Measurements from ENCODE around the gene EIF4E3.

Gene EIF4E3

DNA sequence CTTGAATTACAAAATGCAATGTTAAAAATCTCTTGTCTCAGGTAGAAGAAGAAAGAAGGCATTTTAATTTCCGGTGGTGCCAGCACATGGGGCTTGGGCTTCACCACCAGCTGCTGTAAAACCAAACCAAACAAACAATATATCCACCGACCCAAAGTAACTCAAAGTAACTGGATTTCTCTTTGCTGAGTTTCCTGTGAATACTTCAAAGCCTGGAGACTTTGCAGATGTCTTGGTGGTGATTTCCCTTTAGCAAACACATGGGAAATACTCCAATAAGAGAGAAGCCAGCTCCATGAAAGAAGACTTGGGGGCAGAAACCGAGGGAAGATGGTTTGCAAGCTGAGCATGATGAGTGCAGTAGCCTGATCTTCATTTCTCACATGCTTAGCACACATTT, 62.6 kb downstream of the EIF4E3 start:
- H3K79me2 ChIP-seq (ENCODE audit: insufficient read depth, low read length): no peaks in the 10 kb centered on the region
- no peaks in the 10 kb centered on the region for H3F3A ChIP-seq (ENCODE audit: insufficient read depth)
- no peaks in the 10 kb centered on the region for H3K9me3 ChIP-seq (ENCODE audit: insufficient read depth, low read length)
- H3K4me3 ChIP-seq (ENCODE audit: insufficient read depth, low read length, poor library complexity, severe bottlenecking): no peak overlapping the region
- H3K4me2 ChIP-seq (ENCODE audit: low read depth, low read length, poor library complexity, severe bottlenecking): no peak overlapping the region
- H3K27me3 ChIP-seq (ENCODE audit: low read length): no peaks in the 10 kb centered on the region
- H3K9me2 ChIP-seq (replicated peaks; ENCODE audit: insufficient read depth, low read length): no peaks in the 10 kb centered on the region
- no peak overlapping the region for H3K27ac ChIP-seq (ENCODE audit: low read depth, low read length)
- no peak overlapping the region for H3K9ac ChIP-seq (ENCODE audit: low read length)
- H2AFZ ChIP-seq (ENCODE audit: low read depth, low read length, severe bottlenecking): no peak overlapping the region
- TF ChIP-seq EZH2phosphoT487 (conservative IDR thresholded peaks at IDR 0.05; ENCODE audit: low read length): no peak
- TF ChIP-seq, protein P1, sequence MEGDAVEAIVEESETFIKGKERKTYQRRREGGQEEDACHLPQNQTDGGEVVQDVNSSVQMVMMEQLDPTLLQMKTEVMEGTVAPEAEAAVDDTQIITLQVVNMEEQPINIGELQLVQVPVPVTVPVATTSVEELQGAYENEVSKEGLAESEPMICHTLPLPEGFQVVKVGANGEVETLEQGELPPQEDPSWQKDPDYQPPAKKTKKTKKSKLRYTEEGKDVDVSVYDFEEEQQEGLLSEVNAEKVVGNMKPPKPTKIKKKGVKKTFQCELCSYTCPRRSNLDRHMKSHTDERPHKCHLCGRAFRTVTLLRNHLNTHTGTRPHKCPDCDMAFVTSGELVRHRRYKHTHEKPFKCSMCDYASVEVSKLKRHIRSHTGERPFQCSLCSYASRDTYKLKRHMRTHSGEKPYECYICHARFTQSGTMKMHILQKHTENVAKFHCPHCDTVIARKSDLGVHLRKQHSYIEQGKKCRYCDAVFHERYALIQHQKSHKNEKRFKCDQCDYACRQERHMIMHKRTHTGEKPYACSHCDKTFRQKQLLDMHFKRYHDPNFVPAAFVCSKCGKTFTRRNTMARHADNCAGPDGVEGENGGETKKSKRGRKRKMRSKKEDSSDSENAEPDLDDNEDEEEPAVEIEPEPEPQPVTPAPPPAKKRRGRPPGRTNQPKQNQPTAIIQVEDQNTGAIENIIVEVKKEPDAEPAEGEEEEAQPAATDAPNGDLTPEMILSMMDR (IDR thresholded peaks at IDR 0.05; ENCODE audit: insufficient read depth, low read length, poor library complexity, severe bottlenecking): no peak
- no peaks in the 10 kb centered on the region for H3K36me3 ChIP-seq (ENCODE audit: low read length)
- H4K20me1 ChIP-seq (ENCODE audit: low read depth, low read length): no peaks in the 10 kb centered on the region

DNA sequence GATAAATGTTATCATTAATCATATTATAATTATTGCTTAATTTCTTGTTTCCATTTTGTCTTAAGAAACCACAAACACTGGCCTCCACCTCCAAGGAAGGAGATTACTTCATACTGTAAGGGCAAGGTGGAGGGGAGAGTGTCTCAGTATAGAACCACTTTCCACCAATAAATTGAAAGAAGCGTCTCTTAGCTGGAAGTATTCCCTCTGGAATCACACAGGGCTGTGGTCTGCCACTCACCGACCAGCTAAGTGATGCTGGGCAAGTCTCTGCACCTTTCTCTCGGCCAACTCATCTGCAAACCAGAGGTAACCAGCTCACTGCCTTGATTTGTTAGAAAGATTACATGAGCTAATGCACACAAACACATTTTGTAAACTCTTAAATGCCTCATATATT, 63.1 kb downstream of the EIF4E3 start:
- Histone ChIP-seq H3K4me3 (ENCODE audit: insufficient read depth, low read length, poor library complexity, severe bottlenecking) (no peak overlapping the region), H3K79me2 (ENCODE audit: insufficient read depth, low read length) (no peaks in the 10 kb centered on the region), H3K9me3 (ENCODE audit: insufficient read depth, low read length) (no peaks in the 10 kb centered on the region), H3K27ac (ENCODE audit: low read depth, low read length) (no peak overlapping the region), H4K20me1 (ENCODE audit: low read depth, low read length) (no peaks in the 10 kb centered on the region), H3K9ac (ENCODE audit: low read length) (no peak overlapping the region), H3F3A (ENCODE audit: insufficient read depth) (no peaks in the 10 kb centered on the region), H3K4me2 (ENCODE audit: low read depth, low read length, poor library complexity, severe bottlenecking) (no peak overlapping the region), H3K9me2 (replicated peaks; ENCODE audit: insufficient read depth, low read length) (no peaks in the 10 kb centered on the region), H3K36me3 (ENCODE audit: low read length) (no peaks in the 10 kb centered on the region), H3K27me3 (ENCODE audit: low read length) (no peaks in the 10 kb centered on the region), H2AFZ (ENCODE audit: low read depth, low read length, severe bottlenecking) (no peak overlapping the region)
- TF ChIP-seq EZH2phosphoT487 (conservative IDR thresholded peaks at IDR 0.05; ENCODE audit: low read length): no peak
- TF ChIP-seq, protein P1 (IDR thresholded peaks at IDR 0.05; ENCODE audit: insufficient read depth, low read length, poor library complexity, severe bottlenecking): no peak

DNA sequence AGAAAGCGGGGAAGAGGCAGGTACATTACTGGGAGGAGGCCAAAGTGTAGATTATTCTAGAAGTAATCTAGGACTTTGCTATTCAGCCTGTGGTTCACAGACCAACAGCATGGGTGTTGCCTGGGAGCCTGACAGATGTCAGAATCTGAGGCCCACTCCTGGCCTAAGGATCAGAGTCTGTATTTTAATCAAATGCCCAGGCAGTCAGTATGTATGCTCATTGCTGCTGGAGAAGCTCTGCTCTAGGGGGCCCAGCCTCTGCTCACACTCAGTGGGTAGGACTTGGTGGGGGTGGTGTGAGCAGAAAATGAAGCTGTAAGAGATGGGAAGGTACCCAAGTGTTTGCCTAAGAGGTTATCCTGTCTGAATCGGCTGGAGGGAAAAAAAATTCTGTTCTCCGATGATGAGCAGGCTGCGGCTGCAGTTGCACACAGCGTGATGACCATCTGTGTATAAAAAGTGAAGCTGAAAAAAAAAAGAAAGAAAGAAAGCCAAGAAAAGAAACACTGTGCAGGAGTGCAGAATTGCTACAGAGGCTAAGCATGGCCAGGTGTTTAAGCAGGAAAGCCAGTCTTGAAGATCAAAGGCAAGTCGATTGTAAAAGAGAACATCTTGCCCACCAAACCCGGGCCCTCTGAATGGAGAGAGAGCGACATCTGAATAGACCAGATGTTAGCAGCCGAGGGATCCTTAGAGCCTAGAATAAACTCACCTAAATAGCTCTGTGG, 65.2 kb downstream of the EIF4E3 start:
- no peak overlapping the region for H2AFZ ChIP-seq (ENCODE audit: low read depth, low read length, severe bottlenecking)
- H3K9ac ChIP-seq (ENCODE audit: low read length): no peak overlapping the region
- no peak overlapping the region for H3K4me2 ChIP-seq (ENCODE audit: low read depth, low read length, poor library complexity, severe bottlenecking)
- TF ChIP-seq EZH2phosphoT487 (conservative IDR thresholded peaks at IDR 0.05; ENCODE audit: low read length): no peak
- TF ChIP-seq, protein P1 (IDR thresholded peaks at IDR 0.05; ENCODE audit: insufficient read depth, low read length, poor library complexity, severe bottlenecking): no peak
- H3K36me3 ChIP-seq (ENCODE audit: low read length): no peaks in the 10 kb centered on the region
- no peaks in the 10 kb centered on the region for H3K9me2 ChIP-seq (replicated peaks; ENCODE audit: insufficient read depth, low read length)
- H3K4me3 ChIP-seq (ENCODE audit: insufficient read depth, low read length, poor library complexity, severe bottlenecking): no peak overlapping the region
- no peaks in the 10 kb centered on the region for H3F3A ChIP-seq (ENCODE audit: insufficient read depth)
- no peaks in the 10 kb centered on the region for H3K79me2 ChIP-seq (ENCODE audit: insufficient read depth, low read length)
- H3K9me3 ChIP-seq (ENCODE audit: insufficient read depth, low read length): no peaks in the 10 kb centered on the region
- no peak overlapping the region for H3K27ac ChIP-seq (ENCODE audit: low read depth, low read length)
- H3K27me3 ChIP-seq (ENCODE audit: low read length): no peaks in the 10 kb centered on the region
- no peaks in the 10 kb centered on the region for H4K20me1 ChIP-seq (ENCODE audit: low read depth, low read length)
